C4-2B (cell line): Measurements from ENCODE around the gene CLDND1.

Experiments used
- CTCF ChIP-seq: fragments of 450-650 bp; conservative IDR thresholded peaks from 2 replicates; pipeline ENCODE4 v1.5.1; 2017; ENCODE audit warnings: mild to moderate bottlenecking
- ZFX ChIP-seq: fragments of 450-650 bp; IDR thresholded peaks from 2 replicates; pipeline ENCODE4 v1.6.1; 2017

- TF ChIP-seq CTCF (no peak), ZFX (no peak)
These were observed 38.2 kb upstream of the CLDND1 start for GRCh38 chr3:98560911-98561310.
